ENCODE results near the gene SERAC1.
"Not testable (repeated sequence)": the region's sequence is repeated elsewhere in the genome, so short reads cannot be mapped to it uniquely, and the experiment has no call there.

The SERAC1 gene

DNA sequence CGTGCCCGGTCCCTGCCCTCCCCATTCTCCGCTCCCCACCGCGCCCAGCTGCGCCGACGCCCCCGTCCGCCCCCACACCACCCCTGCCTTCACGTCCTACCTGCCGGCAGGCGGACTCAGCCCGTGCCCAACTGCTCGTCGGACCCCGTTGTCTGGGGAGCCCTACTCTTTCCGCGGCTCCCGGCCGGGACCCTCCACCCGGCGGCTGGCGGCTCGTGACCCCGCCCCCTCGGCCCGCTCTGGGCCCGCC lies at the start of gene SERAC1:
Gene SERAC1 (minus strand): TSS at position 223 of the 250 bp plus-strand sequence. CDS start 9,899 bp downstream, outside the sequence.
- Mint-ChIP-seq H3K4me3 (peak within 1 kb of the TSS; percentile 91), H3K27me3 (no peaks in the 10 kb centered on the region)

DNA sequence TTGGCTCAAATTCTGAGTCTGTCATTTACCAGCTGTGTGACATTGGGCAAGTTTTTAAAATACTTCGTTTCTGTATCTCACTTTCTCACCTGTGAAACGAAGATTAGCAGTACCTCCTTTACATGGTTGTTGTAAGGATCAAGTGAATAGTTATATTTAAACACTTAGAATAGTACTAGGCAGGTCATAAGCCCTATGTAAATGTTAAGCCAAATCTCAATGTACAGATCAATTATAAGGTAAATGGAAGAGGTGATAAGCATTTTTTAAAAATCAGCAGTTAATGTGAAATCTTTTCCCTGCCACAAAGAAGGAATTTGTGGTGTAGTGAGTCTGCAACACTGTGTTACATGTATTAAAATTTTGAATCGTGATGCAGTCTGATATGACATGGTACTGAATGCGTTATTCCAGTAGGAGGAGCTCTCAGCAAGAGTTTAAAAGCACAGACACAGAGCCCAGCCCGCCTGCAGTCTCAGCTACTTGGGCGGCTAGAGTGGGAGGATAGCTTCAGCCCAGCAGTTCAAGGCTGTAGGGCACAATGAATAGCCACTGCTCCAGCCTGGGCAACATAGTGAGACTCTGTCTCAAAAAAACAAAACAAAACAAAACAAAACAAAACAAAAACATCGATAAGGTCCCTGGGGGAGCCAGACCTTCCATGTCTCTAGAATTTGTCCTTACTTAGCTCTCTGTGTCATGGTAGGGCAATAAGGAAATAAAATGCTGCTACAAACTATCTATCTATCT lies 46.0 kb upstream of the SERAC1 start:
- Mint-ChIP-seq H3K4me1 (ENCODE audit: low read depth) (peaks cover 19% of the 10 kb centered on the region), H3K9me3 (no peaks in the 10 kb centered on the region), H3K27ac (no peak overlapping the region), H3K4me3 (no peak overlapping the region), H3K36me3 (ENCODE audit: low read depth) (no peaks in the 10 kb centered on the region), H3K27me3 (no peaks in the 10 kb centered on the region)

More for the DNA sequence above, at the start of gene SERAC1:
- H3K36me3 Mint-ChIP-seq (ENCODE audit: low read depth): peaks cover 13% of the 10 kb centered on the region
- H3K9me3 Mint-ChIP-seq: no peaks in the 10 kb centered on the region
- H3K27ac Mint-ChIP-seq: peak within 1 kb of the TSS; percentile 92
- H3K4me1 Mint-ChIP-seq (ENCODE audit: low read depth): peaks cover 25% of the 10 kb centered on the region

DNA sequence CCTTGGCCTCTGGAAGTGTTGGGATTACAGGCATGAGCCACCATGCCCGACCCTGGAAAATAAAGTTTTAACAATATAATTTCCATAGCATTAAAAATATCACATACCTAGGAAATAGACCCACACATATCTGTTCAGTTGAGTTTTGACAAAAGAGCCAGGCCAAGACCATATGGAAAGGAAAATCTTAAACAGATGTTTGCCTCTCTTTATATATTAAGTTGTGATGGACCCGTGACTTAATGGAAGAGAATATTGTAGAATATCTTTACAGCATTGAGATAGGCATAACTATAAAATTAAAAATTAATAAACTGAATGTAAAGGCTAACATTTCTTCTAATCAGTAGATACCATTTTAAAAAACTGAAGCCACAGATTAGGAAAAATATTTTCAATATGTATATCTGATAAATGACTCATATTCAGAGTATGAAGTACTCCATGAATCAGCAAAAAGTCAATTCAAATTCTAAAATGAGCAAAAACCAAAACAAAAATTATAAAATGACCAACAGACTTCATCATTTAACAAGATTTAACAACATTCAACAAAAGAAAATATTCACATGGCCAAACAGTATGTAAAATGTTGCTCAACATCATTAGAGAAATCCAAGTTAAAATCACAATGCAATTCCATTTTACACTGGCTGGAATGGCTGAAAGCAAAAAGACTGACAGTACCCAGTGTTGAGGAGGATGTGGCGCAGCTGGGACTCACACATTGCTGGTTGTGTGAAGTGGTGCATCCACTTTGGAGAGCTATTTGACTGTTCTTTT lies 43.4 kb upstream of the SERAC1 start:
- Mint-ChIP-seq H3K4me1 (ENCODE audit: low read depth) (peaks cover 44% of the 10 kb centered on the region), H3K9me3 (no peaks in the 10 kb centered on the region), H3K4me3 (no peak overlapping the region), H3K27me3 (peaks cover 3% of the 10 kb centered on the region), H3K36me3 (ENCODE audit: low read depth) (no peaks in the 10 kb centered on the region), H3K27ac (peak overlapping the region; percentile 46)

GRCh38 chr6:158209582-158210333 lies 41.7 kb upstream of the SERAC1 start:
- H3K36me3 Mint-ChIP-seq (ENCODE audit: low read depth); H3K27ac Mint-ChIP-seq: not testable (repeated sequence)
- peaks cover 10% of the 10 kb centered on the region for H3K27me3 Mint-ChIP-seq

DNA sequence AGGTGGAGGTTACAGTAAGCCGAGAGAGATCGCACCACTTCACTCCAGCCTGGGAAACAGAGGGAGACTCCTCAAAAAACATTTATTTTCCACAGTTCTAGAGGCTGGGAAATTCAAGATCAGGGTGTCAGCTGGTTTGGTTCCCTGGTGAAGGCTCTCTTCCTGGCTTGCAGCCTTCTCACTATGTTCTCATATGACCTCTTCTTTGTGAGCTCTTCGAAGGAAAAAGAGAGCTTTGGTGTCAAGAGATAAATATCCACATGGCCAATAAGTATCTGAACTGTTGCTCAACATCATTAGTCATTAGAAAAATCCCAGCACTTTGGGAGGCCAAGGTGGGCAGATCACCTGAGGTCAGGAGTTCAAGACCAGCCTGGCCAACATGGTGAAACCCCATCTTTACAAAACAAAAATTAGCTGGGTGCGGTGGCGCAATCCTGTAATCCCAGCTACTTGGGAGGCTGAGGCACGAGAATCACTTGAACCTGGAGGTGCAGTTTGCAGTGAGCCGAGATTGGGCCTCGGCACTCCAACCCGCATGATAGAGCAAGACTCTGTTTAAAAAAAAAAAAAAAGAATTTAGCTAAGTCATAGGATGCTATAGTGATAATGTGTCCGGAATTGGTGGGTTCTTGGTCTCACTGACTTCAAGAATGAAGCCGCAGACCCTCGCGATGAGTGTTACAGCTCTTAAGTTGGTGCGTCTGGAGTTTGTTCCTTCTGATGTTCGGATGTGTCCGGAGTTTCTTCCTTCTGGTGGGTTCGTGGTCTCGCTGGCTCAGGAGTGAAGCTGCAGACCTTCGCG lies 40.4 kb upstream of the SERAC1 start:
- H3K9me3 Mint-ChIP-seq; H3K36me3 Mint-ChIP-seq (ENCODE audit: low read depth): not testable (repeated sequence)
- Mint-ChIP-seq H3K27me3 (peaks cover 10% of the 10 kb centered on the region), H3K4me1 (ENCODE audit: low read depth) (peaks cover 37% of the 10 kb centered on the region), H3K4me3 (peak overlapping the region; percentile 62), H3K27ac (peak overlapping the region; percentile 81)

More at GRCh38 chr6:158209582-158210333, 41.7 kb upstream of the SERAC1 start:
- H3K4me1 Mint-ChIP-seq (ENCODE audit: low read depth): peaks cover 44% of the 10 kb centered on the region
- not testable (repeated sequence) for H3K9me3 Mint-ChIP-seq, H3K4me3 Mint-ChIP-seq

GRCh38 chr6:158207422-158207788 lies 39.3 kb upstream of the SERAC1 start:
- H3K4me3 Mint-ChIP-seq: peak overlapping the region; percentile 50
- H3K27me3 Mint-ChIP-seq: peaks cover 10% of the 10 kb centered on the region
- H3K9me3 Mint-ChIP-seq: no peaks in the 10 kb centered on the region
- H3K4me1 Mint-ChIP-seq (ENCODE audit: low read depth): peaks cover 37% of the 10 kb centered on the region
- no peaks in the 10 kb centered on the region for H3K36me3 Mint-ChIP-seq (ENCODE audit: low read depth)
- peak overlapping the region; percentile 81 for H3K27ac Mint-ChIP-seq

- peak overlapping the region; percentile 81 for H3K27ac Mint-ChIP-seq
- H3K36me3 Mint-ChIP-seq (ENCODE audit: low read depth): no peaks in the 10 kb centered on the region
- H3K4me1 Mint-ChIP-seq (ENCODE audit: low read depth): peaks cover 37% of the 10 kb centered on the region
- peak overlapping the region; percentile 50 for H3K4me3 Mint-ChIP-seq
- H3K9me3 Mint-ChIP-seq: no peaks in the 10 kb centered on the region
- peaks cover 10% of the 10 kb centered on the region for H3K27me3 Mint-ChIP-seq
Measured at GRCh38 chr6:158206740-158207421, 38.8 kb upstream of the SERAC1 start.

DNA sequence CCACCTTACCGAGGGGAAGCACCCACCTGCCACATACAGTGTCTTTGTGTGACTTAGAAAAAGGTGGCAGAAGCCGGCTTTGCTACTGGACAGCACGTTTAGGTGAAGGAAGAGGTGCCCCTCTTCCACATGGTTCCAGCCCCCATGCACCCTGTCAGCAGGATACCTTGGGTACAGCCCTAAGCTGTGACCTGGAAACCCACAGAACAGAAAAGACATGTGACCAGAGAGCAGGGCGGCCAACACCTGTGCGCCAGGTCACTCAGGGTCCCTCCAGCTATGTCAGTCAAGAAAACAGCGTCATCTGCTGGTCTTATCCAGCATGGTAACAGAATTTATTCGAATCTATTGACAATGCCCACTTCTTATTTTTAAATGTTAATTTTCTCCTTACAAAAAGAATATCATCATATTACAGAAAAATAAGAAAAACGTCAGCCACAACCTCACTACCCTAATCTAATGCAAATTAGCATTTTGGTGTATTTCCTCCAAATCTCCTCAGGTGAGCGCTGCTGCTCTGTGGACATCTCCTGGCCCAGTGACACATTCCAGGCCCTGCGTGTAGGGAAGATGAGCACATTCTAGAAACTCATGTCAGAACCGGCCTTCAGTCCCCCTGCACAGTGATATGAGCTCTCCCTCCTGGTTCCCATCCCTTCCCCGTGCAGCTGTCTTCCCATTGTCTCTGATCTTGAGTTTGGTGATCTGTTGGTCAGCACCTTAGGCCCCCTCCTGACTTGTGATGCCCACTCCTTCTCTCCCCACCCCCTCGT lies 37.3 kb upstream of the SERAC1 start:
- Mint-ChIP-seq H3K27ac (no peak overlapping the region), H3K27me3 (peaks cover 10% of the 10 kb centered on the region), H3K4me3 (no peak overlapping the region), H3K4me1 (ENCODE audit: low read depth) (peaks cover 33% of the 10 kb centered on the region), H3K36me3 (ENCODE audit: low read depth) (no peaks in the 10 kb centered on the region), H3K9me3 (no peaks in the 10 kb centered on the region)

DNA sequence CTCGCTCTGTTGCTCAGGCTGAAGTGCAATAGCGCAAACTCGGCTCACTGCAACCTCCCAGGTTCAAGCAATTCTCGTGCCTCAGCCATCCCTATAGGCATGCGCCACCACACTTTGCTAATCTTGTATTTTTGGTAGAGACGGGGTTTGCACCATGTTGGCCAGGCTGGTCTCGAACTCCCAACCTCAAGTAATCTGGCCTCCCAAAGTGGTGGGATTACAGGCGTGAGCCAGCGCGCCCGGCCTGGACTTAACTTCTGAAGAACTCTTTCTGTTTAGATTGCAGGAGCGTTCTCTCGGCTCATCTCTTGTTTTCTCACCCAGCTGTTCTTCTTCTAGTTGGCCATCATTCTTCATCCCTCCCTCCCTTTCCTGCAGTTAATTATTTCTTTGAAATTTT lies 30.4 kb upstream of the SERAC1 start:
- Mint-ChIP-seq H3K27me3 (no peaks in the 10 kb centered on the region), H3K4me1 (ENCODE audit: low read depth) (peaks cover 6% of the 10 kb centered on the region), H3K27ac (no peak overlapping the region), H3K4me3 (no peak overlapping the region), H3K36me3 (ENCODE audit: low read depth) (peaks cover 19% of the 10 kb centered on the region), H3K9me3 (no peaks in the 10 kb centered on the region)

GRCh38 chr6:158194487-158195280 lies 26.6 kb upstream of the SERAC1 start:
- Mint-ChIP-seq H3K9me3 (no peaks in the 10 kb centered on the region), H3K4me3 (no peak overlapping the region), H3K36me3 (ENCODE audit: low read depth) (peaks cover 38% of the 10 kb centered on the region), H3K27ac (no peak overlapping the region), H3K27me3 (no peaks in the 10 kb centered on the region), H3K4me1 (ENCODE audit: low read depth) (no peaks in the 10 kb centered on the region)

DNA sequence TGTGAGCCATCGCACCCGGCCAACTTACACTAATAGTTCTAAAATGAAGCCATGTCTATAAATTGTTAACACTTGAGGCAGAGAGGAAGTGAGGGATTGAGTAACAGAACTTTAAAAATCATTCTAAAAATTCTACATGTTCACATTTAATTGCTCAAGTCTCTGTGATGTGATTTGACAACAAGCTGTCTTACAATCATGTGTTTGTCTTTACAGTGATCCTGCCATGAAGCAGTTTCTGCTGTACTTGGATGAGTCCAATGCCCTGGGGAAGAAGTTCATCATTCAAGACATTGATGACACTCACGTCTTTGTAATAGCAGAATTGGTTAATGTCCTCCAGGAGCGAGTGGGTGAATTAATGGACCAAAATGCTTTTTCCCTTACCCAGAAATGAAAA lies 23.7 kb upstream of the SERAC1 start:
- Mint-ChIP-seq H3K4me3 (no peak overlapping the region), H3K9me3 (no peaks in the 10 kb centered on the region), H3K27me3 (no peaks in the 10 kb centered on the region), H3K36me3 (ENCODE audit: low read depth) (peaks cover 39% of the 10 kb centered on the region), H3K4me1 (ENCODE audit: low read depth) (no peaks in the 10 kb centered on the region), H3K27ac (no peak overlapping the region)

DNA sequence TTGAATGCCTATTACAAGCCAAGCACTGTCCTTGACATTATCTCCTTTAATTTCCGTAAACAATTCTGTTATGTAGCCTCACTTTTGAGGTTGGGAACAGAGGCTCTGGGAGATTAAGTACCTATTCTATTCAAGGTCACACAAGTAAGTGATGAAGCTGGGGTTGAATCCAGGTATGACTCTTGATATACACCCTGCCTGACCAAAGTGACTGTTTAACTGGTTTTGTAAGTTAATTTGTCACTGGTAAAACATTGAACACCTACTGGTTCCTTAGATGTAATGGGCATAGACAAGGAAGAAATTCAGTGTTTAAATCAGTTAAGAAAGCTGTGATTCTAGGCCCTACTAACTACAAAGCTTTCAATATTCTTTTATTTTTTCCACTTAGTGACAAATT lies 23.0 kb upstream of the SERAC1 start:
- H3K36me3 Mint-ChIP-seq (ENCODE audit: low read depth): peaks cover 40% of the 10 kb centered on the region

DNA sequence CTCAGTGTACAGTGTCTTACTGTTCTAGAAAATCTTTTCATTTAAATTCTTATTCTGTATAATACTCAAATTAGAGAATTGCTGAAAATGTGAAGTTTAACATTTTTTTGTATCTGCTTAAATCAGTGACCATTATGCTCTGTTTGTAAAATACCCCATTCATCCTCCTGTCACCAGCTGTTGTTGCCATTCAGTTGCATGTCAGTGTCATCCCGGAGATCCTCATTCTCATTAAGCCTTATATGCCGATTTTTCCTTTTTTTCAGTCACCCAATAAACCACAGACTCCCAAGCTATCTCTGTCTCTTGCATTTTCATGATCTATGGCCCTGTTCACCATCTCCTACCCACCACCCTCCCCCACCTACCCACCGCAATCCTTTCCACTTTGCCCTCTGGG lies 20.5 kb upstream of the SERAC1 start:
- H3K27ac Mint-ChIP-seq: no peak overlapping the region
- no peaks in the 10 kb centered on the region for H3K27me3 Mint-ChIP-seq
- peaks cover 4% of the 10 kb centered on the region for H3K9me3 Mint-ChIP-seq
- H3K4me1 Mint-ChIP-seq (ENCODE audit: low read depth): peaks cover 29% of the 10 kb centered on the region
- H3K36me3 Mint-ChIP-seq (ENCODE audit: low read depth): peaks cover 51% of the 10 kb centered on the region
- no peak overlapping the region for H3K4me3 Mint-ChIP-seq

More for the DNA sequence above, 23.0 kb upstream of the SERAC1 start:
- Mint-ChIP-seq H3K4me1 (ENCODE audit: low read depth) (peaks cover 7% of the 10 kb centered on the region), H3K4me3 (no peak overlapping the region), H3K9me3 (peaks cover 4% of the 10 kb centered on the region), H3K27ac (no peak overlapping the region), H3K27me3 (no peaks in the 10 kb centered on the region)

All from stimulated activated naive CD8-positive, alpha-beta T cell treated with anti-CD3 and anti-CD28 coated beads, Interleukin-15, Interleukin-2, amounts not matched to agents 100 ng/mL and 50 ng/mL, for 24 hours (primary cell).